Forelimb muscle (tissue), 1 donor: Measurements from ENCODE around the gene PHLDB1. TPM values are rescaled to one million over a fixed set of nuclear protein-coding genes. Genes with fewer than 3 reads are reported as not detected.
"Not testable (repeated sequence)": the region's sequence is repeated elsewhere in the genome, so short reads cannot be mapped to it uniquely, and the experiment has no call there.

ENCODE experiments used
- DNase-seq: peaks from one replicate; pipeline ENCODE4 v3.0.0-alpha.2; 2013; ENCODE audit warnings: low read depth
- polyA plus RNA-seq: library from polyadenylated mRNA; unstranded; fragments of 120-200 nt; gene quantifications from one replicate; pipeline ENCODE4 v1.2.1, GENCODE V29; 2013; ENCODE audit not compliant: insufficient read length

Gene PHLDB1
- polyA plus RNA-seq, 1 donor = 90.6 TPM

- DNase-seq = no peak
Observed at GRCh38 chr11:118684187-118684586, 76.8 kb downstream of the PHLDB1 start.

DNA sequence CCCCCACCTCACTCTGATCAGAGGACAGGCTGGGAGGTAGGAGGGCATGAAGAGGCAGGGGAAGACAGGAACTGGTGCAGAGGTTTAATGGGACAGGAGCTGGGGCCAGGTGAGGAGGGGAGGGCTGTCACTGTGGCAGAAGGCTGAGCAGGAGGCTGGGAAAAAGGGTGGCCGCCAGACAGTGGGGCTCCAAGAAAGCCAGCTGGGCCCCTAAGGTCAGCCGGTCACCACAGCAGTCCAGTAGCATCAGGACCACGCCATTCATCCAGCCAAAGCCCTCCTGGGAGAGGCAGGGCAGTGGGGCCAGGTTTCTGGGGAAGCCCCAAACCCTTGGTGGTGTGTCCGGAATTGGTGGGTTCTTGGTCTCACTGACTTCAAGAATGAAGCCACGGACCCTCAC is 80.5 kb downstream of the PHLDB1 start:
- no peak for DNase-seq

- DNase-seq = not testable (repeated sequence)
Observed at GRCh38 chr11:118688339-118688738, 80.9 kb downstream of the PHLDB1 start.

DNA sequence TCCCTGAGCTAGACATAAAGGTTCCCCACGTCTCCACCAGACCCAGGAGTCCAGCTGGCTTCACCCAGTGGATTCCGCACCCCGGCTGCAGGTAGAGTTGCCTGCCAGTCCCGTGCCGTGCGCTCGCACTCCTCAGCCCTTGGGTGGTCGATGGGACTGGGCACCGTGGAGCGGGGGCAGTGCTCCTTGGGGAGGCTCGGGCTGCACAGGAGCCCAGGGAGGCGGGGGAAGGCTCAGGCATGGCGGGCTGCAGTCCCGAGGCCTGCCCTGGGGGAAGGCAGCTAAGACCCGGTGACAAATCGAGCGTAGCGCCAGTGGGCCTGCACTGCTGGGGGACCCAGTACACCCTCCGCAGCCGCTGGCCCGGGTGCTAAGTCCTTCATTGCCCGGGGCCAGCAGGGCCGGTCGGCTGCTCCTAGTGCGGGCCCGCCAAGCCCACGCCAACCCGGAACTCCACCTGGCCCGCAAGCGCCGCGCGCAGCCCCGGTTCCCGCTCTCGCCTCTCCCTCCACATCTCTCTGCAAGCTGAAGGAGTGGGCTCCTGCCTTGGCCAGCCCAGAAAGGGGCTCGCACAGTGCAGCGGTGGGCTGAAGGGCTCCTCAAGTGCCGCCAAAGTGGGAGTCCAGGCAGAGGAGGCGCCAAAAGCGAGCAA is 81.6 kb downstream of the PHLDB1 start:
- DNase-seq = no peak

DNA sequence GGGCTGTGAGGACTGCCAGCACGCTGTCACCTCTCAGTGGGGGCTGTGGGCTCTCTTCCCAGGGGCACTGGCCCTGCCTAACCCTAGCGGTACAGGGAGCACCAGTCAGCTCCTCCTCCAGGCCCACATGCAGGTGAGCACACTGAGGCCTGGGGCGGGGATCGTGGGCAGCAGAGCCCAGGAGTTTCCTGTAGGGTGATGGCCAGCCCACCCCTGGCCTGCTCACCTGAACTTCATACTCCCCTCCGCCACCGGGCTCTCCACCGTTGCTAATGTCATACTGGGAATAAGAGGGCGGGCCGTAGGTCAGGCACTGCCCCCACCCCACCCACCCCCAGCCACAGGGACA is 82.1 kb downstream of the PHLDB1 start:
- DNase-seq = no peak

- peak; percentile 46 for DNase-seq
Observed at GRCh38 chr11:118689852-118690552, 82.6 kb downstream of the PHLDB1 start.

GRCh38 chr11:118690553-118691304 is 83.3 kb downstream of the PHLDB1 start:
- no peak for DNase-seq

DNA sequence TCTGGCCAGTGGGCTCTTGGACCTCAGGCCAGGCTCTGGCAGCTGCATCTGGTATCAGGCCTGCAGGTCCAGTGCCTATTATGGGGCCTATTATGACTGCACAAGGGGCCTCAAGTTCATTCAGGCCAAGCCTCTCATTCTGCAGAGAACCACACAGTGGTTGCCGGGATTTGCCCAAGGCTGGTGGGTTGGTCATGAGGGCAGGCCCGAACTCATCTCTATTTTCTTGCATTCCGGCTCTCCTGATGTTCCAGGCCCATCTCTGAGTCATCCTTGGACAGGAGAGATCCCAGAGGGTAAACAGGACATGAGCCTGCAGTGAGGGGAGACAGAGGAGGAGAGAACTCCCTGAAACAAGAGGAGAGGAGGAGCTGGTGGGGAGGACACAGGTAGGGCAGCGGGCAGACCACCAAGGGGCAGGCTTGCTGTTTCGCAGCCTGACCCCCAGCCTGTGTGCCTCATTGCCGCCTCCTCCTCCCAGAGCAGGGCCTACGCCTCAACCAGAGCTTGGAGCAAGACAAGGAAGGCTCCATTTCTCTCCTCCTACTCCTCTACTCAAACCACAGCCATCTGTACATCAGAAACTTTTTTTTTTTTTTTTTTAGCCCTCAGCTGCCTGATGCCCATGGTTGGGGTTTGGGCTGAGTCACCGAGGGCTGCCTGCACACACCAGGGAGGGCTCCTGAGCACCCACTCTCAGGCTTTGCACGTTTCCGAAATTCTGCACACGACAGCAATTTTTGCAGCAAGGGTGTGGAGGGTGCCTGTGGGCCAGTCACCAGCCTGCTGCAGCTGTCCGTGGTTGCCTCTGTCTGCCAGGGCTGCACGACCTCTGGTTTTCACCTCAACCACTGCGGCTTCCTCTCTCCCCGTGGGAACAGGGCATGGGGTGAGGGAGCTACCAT is 84.8 kb downstream of the PHLDB1 start:
- DNase-seq = no peak

- no peak for DNase-seq
Observed at GRCh38 chr11:118694185-118694584, 86.8 kb downstream of the PHLDB1 start.

DNA sequence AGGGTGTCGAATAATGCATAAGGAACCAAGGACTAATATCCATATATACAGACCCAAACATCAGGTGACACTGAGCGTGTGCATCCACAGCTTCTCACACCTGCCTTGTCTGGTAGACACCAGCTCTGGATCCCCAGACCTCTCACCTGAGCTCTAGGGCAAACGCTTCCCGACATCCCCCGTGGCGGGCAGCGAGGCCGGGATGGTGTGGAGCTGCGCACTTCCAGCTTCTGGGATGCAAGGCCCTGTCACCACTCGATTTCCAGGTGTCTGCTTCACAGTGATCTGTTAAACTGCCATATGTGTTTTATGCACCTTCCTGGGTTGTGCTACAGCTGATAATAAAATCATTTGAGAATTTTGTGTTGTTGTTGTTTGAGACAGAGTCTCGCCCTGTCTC is 87.4 kb downstream of the PHLDB1 start:
- DNase-seq = no peak

GRCh38 chr11:118696673-118697226 is 89.3 kb downstream of the PHLDB1 start:
- no peak for DNase-seq

DNA sequence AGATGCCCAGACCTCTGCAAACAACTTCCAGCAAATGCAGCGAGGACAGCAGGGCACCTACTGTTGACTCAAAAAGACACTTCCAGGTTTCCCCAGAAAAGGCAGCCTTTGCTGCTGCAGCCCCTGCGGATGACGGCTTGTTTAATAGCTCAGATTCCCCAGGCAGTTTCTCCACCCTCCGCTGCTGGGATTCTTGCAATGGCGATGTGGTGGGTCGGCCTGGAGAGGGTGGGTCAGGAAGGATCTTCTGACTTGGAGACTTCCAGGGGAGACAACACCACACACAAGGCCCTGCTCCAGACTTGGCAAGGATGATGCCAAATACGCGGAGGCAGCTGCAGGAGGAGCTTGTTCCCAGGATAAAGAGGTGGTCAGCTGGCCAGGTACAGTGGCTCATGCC is 89.9 kb downstream of the PHLDB1 start:
- no peak for DNase-seq

DNA sequence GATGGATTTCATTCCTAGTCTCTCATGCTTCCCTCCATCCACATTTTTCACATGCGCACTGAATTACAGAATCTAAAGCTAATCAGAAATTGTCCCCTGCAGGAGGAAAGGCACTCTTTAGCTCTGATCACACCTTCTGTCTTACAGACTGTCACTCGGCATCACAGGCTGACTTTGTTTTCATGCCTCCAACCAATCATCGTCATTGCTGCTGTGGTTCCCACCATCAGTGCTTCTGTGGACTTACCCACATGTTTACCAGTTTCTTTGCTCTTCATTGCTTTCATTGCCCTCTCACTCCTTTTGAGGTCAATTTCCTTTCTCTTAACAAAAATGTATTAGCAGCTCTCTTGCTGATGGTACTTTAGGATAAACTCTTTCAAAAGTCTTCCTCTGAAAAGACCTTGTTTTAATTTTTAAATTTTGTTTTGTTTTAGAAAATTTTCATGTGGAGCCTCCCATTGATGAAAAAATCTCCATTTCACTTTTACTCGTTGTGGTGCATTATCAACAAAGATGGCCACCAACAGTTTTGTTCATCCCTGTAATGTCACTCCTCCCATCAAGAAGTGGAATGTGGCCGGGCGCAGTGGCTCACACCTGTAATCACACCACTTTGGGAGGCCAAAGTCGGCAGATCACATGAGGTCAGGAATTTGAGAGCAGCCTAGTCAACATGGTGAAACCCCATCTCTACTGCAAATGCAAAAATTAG is 92.2 kb downstream of the PHLDB1 start:
- DNase-seq = no peak

DNA sequence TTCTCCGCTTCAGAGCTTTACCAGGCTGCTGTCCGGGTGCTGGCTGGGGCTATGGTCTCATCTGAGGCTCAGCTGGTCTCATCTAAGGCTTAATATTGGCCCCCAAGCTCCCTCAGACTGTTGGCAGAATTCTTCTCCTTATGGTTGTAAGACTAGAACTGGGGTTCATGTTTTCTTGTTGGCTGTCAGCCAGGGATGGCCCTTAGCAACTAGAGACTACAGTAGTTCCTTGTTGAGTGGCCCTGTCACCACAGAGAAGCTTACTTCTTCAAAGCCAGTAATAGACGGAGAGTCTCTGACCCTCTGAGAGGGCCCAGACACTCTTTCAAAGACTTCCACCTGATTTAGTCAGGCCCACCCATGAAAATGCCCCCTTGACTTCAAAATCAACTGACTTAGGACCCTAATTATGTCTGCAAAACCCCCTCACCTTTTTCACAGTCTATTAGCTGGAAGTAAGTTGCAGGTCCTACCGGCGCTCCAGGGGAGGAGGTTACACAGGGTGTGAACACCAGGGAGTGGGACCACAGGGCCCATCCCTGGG is 96.2 kb downstream of the PHLDB1 start:
- no peak for DNase-seq

DNA sequence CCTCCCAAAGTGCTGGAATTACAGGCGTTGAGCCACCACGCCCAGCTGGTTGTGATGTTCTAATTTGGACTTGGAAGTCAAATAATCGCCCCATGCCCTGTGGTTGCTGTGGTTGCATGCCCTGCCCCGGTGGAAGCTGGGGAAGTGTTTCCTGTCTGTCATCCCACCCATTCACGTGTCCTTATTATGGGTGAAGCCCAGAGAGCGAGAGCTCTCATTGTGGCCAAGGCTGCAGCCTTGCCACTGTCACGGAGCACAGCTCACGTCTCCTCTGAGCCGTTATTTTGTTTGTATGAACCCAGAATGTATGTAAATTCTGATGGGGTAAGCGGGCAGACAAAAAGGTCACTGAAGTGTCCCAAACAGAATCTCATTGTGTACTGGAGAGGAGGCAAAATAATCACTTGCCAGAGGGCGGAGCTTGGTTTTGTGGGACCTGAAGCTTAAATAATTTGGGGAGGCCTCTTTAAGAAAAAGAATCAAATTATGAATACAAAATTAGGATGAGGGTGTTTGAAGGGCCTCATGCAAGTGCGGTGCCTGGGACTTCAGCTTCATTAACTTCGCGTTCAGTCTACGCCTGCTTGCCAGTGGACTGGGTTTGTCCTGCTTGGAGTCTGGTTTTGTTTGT is 97.8 kb downstream of the PHLDB1 start:
- no peak for DNase-seq

DNA sequence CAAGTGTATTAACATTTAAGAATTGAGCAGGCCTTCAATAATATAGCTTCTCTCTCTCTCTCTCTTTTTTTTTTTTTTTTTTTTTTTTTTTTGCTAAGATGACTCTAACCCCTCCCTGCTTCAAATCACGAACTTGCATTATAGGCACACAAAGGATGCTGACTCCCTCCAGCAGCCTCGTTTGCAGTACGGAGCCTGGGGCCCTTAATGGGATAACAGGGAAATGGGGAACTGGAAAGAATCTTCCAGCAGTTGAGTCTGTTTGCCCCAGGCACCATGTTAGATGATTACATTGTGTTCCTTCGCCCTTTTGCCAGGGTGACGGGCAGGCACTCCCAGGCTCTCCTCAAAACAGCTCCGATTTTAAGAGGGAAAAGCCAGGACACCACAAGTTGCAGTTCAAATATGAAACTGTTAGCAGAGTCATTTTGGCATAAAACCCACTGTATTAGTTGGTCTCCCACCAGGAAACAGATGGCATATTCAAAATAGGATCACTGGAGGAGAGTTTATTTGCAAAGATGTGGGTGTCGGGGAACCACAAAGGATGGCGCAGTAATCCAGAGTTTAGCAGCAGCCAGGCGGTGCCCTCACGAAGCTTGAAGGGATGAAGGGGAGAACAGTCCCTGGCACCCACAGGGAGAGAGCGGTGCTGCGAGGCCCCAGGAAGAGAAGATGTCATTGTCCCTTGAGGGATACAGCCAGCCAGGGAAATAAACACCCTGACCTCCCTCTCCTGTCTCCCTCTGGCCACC is 98.6 kb downstream of the PHLDB1 start:
- no peak for DNase-seq

GRCh38 chr11:118706546-118706825 is 99.1 kb downstream of the PHLDB1 start:
- no peak for DNase-seq
